Measurements from ENCODE around the gene TGIF1.

The TGIF1 gene

GRCh38 chr18:3447068-3447894 is 2.7 kb upstream of the TGIF1 start:
- peak overlapping the region; percentile 99 for H3K4me3 ChIP-seq (ENCODE audit: low read depth, low read length)
- TF ChIP-seq, protein P1, sequence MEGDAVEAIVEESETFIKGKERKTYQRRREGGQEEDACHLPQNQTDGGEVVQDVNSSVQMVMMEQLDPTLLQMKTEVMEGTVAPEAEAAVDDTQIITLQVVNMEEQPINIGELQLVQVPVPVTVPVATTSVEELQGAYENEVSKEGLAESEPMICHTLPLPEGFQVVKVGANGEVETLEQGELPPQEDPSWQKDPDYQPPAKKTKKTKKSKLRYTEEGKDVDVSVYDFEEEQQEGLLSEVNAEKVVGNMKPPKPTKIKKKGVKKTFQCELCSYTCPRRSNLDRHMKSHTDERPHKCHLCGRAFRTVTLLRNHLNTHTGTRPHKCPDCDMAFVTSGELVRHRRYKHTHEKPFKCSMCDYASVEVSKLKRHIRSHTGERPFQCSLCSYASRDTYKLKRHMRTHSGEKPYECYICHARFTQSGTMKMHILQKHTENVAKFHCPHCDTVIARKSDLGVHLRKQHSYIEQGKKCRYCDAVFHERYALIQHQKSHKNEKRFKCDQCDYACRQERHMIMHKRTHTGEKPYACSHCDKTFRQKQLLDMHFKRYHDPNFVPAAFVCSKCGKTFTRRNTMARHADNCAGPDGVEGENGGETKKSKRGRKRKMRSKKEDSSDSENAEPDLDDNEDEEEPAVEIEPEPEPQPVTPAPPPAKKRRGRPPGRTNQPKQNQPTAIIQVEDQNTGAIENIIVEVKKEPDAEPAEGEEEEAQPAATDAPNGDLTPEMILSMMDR (IDR thresholded peaks at IDR 0.05; ENCODE audit: control insufficient read depth, extremely low read depth, insufficient read depth) = no peak
- no peak for DNase-seq (ENCODE audit: low read depth)

GRCh38 chr18:3447895-3448837 is 1.8 kb upstream of the TGIF1 start:
- peak; percentile 95 for DNase-seq (ENCODE audit: low read depth)
- peak overlapping the region; percentile 99 for H3K4me3 ChIP-seq (ENCODE audit: low read depth, low read length)
- TF ChIP-seq, protein P1 (IDR thresholded peaks at IDR 0.05; ENCODE audit: control insufficient read depth, extremely low read depth, insufficient read depth) = peak; percentile 51

GRCh38 chr18:3448838-3449511 is 997 bp upstream of the TGIF1 start:
- no peak for DNase-seq (ENCODE audit: low read depth)
- TF ChIP-seq, protein P1 (IDR thresholded peaks at IDR 0.05; ENCODE audit: control insufficient read depth, extremely low read depth, insufficient read depth) = no peak
- H3K4me3 ChIP-seq (ENCODE audit: low read depth, low read length) = peak overlapping the region; percentile 99

DNA sequence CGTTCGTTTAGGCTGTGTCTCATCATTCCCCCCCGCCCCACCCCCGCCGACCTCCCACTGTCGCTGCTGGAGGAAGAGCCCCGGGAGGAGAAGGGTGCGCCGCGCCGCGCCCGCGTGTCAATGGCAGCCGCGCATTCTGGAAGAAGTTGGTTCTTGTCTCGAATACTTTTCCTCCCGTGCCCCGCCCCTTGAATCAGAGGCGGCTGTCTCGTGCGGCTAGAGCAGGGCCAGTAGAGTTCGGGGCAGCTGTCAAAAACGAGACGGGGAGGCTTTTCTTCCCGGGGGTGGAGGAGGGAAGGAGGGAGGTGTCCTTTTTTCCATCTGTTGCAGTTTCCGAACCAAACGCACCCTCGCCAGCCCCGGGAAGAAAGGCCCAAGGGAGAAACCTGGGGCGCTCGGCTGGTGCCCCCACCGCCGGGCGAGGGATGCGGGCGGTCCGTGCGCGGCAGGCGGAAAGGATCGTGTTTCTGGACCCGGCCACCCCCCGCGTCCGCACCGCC is 410 bp upstream of the TGIF1 start:
- peak overlapping the region; percentile 99 for H3K4me3 ChIP-seq (ENCODE audit: low read depth, low read length)
- no peak for DNase-seq (ENCODE audit: low read depth)
- TF ChIP-seq, protein P1 (IDR thresholded peaks at IDR 0.05; ENCODE audit: control insufficient read depth, extremely low read depth, insufficient read depth) = no peak

- TF ChIP-seq, protein P1 (IDR thresholded peaks at IDR 0.05; ENCODE audit: control insufficient read depth, extremely low read depth, insufficient read depth) = no peak
- DNase-seq (ENCODE audit: low read depth) = no peak
- peak overlapping the region; percentile 99 for H3K4me3 ChIP-seq (ENCODE audit: low read depth, low read length)
Measured at GRCh38 chr18:3450799-3451182, 819 bp downstream of the TGIF1 start.

DNA sequence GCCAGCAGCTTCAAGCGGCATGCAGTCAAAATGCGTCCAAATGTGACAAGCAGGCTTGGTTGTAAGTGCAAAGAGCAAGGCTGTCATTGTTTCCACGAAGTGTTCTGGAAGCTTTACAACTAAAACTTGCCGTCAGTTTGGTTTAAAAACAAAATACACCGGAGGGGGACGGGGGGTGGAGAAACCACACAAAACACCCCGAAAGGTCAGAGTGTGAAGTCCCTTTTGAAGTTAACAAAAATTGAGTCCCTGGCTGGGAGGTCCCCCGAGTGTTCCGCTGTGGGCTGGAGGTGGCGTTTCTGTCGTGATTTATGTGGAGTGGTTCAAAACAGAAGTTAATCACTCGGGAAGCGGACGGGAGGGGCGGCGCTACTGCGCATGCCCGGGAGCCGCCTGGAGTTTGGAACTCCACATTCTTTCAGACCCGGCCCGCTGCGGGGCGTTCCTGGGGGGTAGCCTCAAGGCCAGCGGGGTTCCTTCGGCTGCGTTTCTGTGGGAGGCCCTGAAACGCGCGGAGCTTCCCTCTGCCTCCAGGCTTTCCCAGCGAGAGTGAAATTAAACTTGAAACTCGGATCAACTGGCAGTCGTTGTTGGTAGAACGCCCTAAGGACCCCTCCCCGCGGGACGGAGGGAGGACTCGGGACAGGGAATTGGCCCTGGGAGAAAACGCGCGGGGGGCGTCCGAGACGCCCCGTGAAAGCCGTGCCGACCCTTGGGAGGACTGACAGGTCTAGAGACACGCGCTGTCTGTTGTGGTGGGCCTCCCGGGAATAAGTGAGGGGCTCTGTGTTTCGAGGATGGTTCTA is 1.4 kb downstream of the TGIF1 start:
- peak overlapping the region; percentile 99 for H3K4me3 ChIP-seq (ENCODE audit: low read depth, low read length)
- no peak for DNase-seq (ENCODE audit: low read depth)
- TF ChIP-seq, protein P1 (IDR thresholded peaks at IDR 0.05; ENCODE audit: control insufficient read depth, extremely low read depth, insufficient read depth) = peak; percentile 20; the same call in 1 of the 2 replicates

All from LNCaP clone FGC (cell line).